Measurements from ENCODE around the gene MYO1B.

MYO1B gene

GRCh38 chr2:191312662-191313061, 67.5 kb downstream of the MYO1B start:
- no peak for DNase-seq (ENCODE audit: extremely low read depth, low read depth)
- no peak for TF ChIP-seq CTCF (IDR thresholded peaks at IDR 0.05; ENCODE audit: low read depth, low read length)

GRCh38 chr2:191314697-191315364, 69.6 kb downstream of the MYO1B start:
- TF ChIP-seq CTCF (IDR thresholded peaks at IDR 0.05; ENCODE audit: low read depth, low read length), result no peak
- no peak for DNase-seq (ENCODE audit: extremely low read depth, low read depth)

- DNase-seq (ENCODE audit: extremely low read depth, low read depth), result no peak
- no peak for TF ChIP-seq CTCF (IDR thresholded peaks at IDR 0.05; ENCODE audit: low read depth, low read length)
Observed at GRCh38 chr2:191315365-191315752, 70.2 kb downstream of the MYO1B start.

- no peak for TF ChIP-seq CTCF (IDR thresholded peaks at IDR 0.05; ENCODE audit: low read depth, low read length)
Observed at GRCh38 chr2:191316246-191316994, 71.2 kb downstream of the MYO1B start.

GRCh38 chr2:191318037-191318728, 73.0 kb downstream of the MYO1B start:
- TF ChIP-seq CTCF (IDR thresholded peaks at IDR 0.05; ENCODE audit: low read depth, low read length), result no peak

More at GRCh38 chr2:191316246-191316994, 71.2 kb downstream of the MYO1B start:
- DNase-seq (ENCODE audit: extremely low read depth, low read depth), result no peak

GRCh38 chr2:191318729-191319078, 73.5 kb downstream of the MYO1B start:
- TF ChIP-seq CTCF (IDR thresholded peaks at IDR 0.05; ENCODE audit: low read depth, low read length), result no peak
- DNase-seq (ENCODE audit: extremely low read depth, low read depth), result no peak

More at GRCh38 chr2:191318037-191318728, 73.0 kb downstream of the MYO1B start:
- no peak for DNase-seq (ENCODE audit: extremely low read depth, low read depth)

- no peak for TF ChIP-seq CTCF (IDR thresholded peaks at IDR 0.05; ENCODE audit: low read depth, low read length)
- no peak for DNase-seq (ENCODE audit: extremely low read depth, low read depth)
Observed at GRCh38 chr2:191319186-191319585, 74.0 kb downstream of the MYO1B start.
